ENCODE measurements around the gene CHD6.

CHD6 gene

DNA sequence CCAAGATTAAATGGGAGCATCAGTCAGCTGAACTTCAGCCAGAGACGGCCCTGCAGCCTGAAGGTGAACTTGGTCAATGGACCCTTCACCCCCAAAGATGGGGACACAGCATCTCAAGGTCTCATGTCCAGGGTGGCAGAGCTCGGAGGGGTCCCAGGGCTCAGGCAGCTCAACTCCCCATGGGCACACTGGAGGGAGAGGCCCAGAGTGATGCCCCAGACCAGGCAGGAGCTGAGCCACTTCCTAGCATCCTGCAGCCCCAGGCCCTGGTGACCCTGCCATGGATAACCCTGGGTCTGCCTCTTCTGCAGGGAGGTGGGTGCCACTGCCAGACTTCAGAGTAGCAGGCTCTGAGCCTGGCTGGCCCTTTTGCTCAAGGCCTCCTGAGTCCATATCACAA, 224.1 kb downstream of the CHD6 start:
- no peak for DNase-seq (ENCODE audit: low read depth in 2 of 2)

- DNase-seq (ENCODE audit: low read depth in 2 of 2) = no peak
These were observed 224.5 kb downstream of the CHD6 start for GRCh38 chr20:41393705-41394066.

DNA sequence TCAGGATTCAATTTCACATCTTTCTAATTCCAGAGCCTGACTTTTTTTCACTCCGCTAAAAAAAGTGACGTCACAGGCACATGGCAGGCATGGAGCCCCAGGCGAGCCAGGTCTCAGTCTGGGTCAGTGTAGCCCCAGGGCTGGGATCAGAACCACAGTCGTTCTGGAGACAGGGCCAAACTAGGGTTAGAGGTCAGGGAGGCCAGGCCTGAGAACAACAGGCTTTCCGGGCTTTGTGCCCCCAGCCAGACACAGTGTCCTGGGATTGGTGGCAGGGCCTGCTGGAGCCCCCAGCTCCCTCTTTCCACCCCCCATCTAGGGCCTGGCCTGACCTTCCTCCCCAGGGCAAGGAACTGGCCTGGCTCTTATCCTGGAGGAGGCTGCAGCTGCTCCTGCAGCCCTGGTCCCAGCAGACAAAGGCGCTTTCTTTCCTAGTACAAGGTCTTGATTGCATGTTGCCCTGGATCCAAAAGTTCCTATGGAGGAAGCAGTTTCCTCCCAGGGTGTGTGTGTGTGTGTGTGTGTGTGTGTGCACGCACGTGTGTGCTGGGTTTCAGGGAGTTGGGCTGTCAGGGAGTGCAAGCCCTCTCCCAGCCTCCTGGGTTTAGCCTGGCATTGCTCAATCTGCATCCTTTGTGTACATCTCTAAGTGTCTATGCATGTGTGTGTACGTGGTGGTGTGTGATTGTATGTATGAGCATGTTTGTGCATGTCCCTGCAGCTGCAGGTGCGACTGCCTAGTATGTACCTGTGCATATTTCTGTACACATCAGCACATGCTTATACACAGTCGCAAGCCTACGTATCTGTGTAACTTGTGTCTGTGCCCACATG, 225.1 kb downstream of the CHD6 start:
- no peak for DNase-seq (ENCODE audit: low read depth in 2 of 2)

DNA sequence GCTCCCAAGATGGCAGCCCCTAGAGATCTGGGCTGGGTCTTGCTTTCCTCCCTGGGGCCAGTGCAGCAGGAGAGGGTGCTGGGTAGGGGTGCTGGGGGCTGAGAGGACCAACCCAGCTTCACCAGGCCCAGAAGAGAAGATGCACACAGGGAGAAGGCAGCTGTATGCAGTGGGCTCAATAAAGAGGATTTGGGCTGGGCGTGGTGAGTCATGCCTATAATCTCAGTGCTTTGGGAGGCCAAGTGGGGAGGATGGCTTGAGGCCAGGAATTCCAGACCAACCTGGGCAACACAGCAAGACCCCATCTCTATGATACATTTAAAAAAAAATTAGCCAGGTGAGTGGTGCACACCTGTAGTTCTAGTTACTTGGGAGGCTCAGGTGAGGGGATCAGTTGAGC, 225.9 kb downstream of the CHD6 start:
- no peak for DNase-seq (ENCODE audit: low read depth in 2 of 2)

- DNase-seq (ENCODE audit: low read depth in 2 of 2) = no peak
These were observed 226.6 kb downstream of the CHD6 start for GRCh38 chr20:41391587-41392001.

GRCh38 chr20:41390889-41391288, 227.3 kb downstream of the CHD6 start:
- DNase-seq (ENCODE audit: low read depth in 2 of 2) = no peak

- no peak for DNase-seq (ENCODE audit: low read depth in 2 of 2)
These were observed 230.7 kb downstream of the CHD6 start for GRCh38 chr20:41387444-41387851.

DNA sequence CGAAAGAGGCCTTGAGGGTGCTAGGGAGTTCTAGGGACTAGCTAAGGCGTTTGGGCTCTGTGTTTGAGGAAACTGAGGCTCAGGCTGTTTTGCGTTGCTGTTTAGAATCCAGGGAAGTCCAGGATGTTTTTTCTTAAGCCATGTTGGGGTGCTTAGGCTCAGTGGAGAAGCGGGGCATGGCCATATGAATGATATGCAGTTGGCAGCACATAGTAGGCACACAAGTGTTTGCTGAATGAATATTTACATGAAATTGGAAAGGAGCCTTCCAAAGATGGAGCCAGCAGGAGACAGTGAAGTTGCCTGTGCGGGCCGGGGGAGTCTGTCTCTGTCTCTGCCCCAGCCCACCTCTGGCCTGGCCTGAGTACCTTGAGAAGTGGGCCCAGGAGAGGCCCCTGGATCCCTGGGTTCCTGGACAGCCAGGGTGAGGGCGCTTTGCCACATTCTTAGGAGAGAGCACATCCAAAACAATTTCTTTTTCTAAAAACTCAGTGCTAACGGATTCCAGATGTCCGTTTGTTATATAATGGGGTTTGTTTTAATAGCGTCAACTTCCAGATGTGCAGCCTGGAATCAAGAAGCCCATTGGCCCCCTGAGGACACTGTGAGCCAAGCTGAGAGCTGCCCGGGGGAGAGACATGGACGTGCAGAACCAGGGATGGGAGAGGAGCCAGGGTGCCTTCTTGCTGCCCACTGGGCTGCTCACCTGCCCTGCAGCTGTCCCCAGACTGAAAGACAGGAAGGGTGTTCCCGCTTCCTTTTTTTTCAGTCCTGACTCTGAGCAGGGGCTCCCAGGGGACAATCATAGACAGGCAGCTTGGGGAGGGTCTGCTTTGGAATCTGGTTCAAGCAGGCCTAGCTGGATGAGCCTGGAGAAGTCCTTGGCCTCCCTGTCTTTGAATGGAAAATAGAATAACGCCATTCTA, 231.4 kb downstream of the CHD6 start:
- no peak for DNase-seq (ENCODE audit: low read depth in 2 of 2)

GRCh38 chr20:41382791-41383305, 235.3 kb downstream of the CHD6 start:
- DNase-seq (ENCODE audit: low read depth in 2 of 2) = no peak

DNA sequence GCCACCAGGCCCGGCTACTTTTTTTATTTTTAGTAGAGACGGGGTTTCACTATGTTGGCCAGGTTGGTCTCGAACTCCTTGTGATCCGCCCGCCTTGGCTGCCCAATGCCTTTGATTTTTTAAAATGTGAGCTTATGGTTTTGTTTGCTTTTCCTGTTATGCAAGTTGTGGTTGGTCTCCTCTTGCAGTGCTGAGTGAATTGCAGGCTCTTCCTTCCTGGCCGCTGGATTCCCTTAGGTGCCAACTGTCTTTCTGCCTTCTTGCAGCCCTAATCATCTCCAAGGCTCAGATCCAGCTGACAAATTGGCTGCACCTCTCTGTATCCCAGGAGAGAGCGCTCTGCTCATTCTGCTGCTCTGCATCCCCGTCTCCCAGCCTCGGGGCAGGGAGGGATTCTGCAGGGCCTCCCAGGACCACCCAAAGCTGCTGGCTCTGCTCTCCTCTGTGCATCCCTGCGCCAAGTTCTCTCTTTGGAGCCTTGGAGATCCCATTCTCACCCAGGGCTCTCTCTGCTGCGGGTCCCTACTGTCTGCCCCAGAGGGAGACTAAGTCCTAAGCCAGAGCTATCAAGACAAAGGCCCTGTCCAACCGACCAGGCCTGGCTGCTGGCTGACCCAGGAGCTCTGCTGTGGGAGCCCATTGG, 237.5 kb downstream of the CHD6 start:
- DNase-seq (ENCODE audit: low read depth in 2 of 2) = no peak

DNA sequence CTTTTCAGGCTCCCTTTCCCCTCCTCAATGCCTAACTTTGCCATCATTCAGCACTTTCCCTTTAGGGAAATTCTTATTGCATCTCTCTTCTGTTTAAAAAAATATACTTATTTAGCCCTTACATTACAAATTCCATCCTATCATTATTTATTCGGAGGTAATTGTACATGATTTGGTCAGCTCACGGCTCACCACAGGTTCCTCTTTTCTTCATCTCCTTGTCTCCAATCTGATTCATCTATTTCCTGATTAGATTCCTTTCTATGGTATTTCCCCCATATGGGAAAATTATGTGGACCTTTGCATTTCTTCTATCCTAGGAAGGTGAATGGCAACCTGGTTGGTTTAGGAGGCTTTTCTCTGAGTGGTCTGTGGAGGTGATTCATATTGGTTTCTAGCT, 238.6 kb downstream of the CHD6 start:
- no peak for DNase-seq (ENCODE audit: low read depth in 2 of 2)

DNA sequence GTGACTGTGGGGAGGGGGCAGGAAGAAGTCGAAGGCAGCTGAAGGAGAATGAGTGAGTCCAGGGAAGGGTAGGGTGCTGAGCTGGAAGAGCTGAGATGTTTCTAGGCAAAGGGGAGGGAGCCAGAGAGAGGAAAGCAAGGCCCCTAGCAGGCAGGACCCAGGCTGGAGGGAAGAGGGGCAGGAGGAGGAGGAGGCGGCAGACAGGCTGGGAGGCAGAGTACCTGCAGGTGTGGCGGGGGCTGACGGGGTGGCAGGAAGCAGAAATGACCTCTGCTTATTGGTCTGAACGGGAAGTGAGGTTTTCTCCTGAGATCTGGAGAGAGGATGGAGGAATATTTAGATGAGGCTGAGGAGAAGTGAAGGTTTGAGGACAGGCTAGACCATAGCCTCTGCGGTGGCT, 240.9 kb downstream of the CHD6 start:
- no peak for DNase-seq (ENCODE audit: low read depth in 2 of 2)

GRCh38 chr20:41376349-41376748, 241.8 kb downstream of the CHD6 start:
- DNase-seq (ENCODE audit: low read depth in 2 of 2) = no peak

GRCh38 chr20:41375846-41376245, 242.3 kb downstream of the CHD6 start:
- DNase-seq (ENCODE audit: low read depth in 2 of 2) = no peak

DNA sequence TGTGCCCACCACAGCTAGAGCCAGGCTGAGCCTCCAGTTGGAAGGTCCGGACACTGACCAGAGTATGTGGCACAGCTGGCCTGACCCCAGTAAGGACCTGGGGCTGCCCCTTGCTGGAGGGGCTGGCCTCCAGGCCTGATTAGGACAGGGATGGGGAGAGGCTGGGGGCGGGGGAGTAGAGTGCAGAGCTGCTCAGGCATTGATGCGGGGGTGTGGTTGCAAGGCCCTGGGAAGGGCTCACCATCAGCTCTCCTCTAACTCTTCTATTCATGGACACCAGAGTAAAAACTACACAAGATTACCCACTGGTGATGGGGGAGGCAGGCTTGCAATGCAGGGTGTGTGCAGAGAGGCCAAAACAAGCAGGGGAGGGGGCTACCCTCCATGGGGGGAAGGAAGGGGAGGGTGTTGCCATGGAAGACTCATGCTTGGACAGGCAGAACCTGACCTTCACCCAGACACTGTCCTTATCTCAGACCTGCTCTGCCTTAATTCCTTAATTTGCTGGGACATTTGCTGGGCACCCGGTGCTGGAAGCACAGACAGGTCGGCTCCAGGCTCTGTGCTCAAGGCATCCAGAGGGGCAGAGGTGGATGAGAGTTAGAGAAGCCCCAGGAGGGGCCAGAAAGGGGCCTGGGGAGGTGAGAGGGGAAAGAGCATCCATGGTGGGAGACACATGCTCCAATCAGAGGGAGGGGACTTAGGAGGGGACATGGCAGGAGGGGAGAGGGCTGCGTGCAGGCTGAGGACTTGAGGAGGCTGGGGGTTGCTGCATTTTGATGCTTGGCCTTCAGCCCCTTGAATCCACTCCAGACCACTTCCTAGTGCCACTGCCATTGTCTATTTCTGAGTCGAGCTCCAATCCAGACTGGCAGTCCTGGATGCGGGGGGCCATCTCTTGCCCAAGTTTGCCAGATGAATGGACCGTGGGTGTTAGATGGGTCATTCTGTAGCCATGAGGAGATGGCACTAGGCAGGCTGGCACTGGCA, 244.0 kb downstream of the CHD6 start:
- DNase-seq (ENCODE audit: low read depth in 2 of 2) = no peak

DNA sequence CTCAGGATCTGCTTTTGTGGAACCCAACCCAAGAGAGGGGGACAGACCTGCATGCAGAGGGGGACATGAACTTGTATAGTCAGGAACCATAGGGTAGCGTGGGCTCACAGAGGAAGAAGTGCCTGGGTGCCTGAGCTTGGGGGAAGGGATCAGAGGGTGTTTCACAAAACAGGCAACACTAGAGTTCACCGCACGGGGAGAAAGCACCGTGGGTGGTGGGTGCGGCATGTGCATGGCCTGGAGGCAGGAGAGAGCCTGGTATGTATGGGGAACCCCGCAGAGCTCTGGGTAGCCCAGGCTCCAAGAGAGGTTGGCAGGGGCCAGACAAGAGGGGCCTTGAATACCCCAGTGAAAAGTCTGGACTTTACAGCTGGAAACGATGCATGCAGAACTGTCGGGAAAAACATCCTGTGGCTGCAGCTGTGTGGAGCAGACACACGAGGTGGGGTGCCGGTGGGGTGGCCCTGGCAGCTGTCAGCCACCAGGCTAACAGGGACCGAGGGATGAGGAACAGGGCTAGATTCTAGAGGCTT, 244.9 kb downstream of the CHD6 start:
- DNase-seq (ENCODE audit: low read depth in 2 of 2) = no peak

DNA sequence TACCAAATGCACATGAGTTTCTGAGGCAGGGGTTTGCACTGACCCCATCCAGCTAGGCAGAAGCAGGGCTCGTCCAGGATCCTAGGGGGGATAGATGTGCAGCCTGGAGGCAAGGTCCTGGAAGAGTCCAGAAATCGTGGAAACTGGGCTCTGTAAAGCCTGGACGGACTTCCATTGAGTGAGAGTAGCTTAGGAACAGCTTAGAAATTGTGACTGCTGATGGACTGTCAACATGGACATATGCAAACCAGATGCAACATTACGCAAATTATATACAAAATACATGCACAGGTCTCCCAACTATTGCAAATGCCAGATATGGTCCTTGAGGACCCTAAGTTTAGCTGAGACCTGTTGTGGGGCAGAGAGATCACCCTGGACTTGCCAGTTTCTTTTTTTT, 246.8 kb downstream of the CHD6 start:
- no peak for DNase-seq (ENCODE audit: low read depth in 2 of 2)

DNA sequence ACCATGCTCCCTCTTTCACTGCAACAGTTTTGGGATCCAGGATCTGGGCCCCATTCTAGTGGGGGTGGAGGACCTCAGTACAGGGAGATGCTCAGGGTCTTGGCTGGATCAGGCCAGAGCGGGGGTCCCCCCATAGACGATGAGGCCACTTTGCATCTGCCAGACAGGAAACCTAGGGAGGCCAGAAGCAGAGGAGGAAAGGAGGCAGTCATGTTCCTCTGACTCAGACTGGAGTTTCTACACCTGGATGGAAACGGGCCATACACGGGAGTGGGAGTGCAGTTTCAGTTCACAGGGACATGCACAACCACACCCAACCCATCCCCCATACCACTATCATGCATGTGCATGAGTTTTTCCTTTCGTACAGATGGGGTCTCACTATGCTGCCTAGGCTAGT, 248.0 kb downstream of the CHD6 start:
- DNase-seq (ENCODE audit: low read depth in 2 of 2) = no peak

GRCh38 chr20:41369673-41370072, 248.5 kb downstream of the CHD6 start:
- no peak for DNase-seq (ENCODE audit: low read depth in 2 of 2)

DNA sequence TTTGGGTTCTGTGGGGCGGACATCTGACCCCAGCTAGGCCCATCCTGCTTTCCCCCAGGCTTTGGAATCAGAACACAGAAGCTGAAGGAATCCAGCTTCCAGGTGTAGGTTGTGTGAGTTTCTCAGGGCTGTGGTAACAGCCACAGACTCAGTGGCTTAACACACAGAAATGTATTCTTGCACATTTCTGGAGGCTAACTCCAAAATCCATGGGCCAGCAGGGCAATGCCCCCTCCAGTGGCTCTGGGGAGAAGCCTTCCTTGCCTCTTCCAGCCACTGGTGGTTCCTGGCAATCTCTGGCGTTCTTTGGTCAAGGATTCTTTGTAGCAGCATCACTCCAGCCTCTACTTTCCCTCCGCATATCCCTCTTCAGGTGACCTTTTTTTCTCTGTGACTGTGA, 250.2 kb downstream of the CHD6 start:
- no peak for DNase-seq (ENCODE audit: low read depth in 2 of 2)

- no peak for DNase-seq (ENCODE audit: low read depth in 2 of 2)
These were observed 250.8 kb downstream of the CHD6 start for GRCh38 chr20:41367393-41367695.
